Measurements from ENCODE around the gene MEX3B.

The MEX3B gene

DNA sequence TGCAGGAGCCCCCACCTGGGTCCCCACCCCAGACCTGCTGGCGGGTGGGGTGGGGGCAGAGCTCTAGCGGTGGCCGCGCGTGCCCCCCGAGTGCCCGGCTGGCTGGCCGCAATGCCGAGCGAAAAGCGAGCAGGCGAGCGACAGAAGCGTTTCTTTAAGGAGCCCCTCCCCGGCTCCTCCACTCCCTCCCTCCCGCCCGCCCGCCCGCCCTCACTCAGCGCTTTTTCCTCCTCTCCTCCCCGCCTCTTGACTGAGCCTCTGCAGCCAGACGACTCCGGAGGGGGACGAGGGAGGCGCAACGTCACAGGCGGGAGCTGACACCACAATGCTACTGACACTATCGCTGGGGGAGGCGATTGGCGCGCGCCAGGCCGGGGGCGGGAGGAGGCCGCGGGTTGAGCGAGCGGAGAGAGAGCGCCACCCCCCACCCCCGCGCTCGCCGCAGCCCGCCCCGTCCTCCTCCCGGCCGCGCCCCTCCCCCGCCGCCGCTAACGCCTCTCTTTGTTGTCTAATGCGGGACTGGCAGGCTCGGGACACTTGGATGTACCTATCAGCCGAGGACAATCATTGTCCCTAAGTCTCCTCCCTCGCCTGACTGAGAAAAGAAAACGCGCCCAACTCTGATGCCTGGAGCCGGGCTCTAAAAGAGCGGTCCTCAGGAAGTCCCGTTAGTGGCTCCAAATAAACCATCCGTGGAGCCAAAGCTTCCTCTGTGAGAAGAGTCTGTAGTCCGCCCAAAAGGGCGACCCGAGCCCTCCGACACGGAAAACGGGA lies at the start of gene MEX3B:
TSS of gene MEX3B (minus strand) at position 127 of the 774 bp plus-strand sequence. CDS start 313 bp downstream, outside the sequence.
- peak; percentile 87 to 92 for DNase-seq

DNA sequence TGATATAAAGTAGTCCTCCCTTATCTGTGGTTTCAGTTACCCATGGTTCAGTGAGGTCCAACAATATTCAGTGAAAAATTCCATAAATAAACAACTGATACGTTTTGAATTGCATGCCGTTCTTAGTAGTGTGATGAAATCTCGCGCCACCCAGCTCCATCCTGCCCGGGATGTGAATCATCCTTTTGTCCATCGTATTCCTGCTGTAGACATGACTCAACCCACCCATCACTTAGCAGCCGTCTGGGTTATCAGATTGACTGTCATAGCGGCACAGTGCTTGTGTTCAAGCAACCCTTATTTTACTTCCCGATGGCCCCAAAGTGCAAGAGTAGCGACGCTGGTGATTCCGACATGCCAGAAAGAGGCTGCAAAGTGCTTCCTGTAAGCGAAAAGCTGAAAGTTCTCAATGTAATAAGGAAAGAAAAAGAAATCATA lies 48.0 kb upstream of the MEX3B start:
- no peak for DNase-seq

DNA sequence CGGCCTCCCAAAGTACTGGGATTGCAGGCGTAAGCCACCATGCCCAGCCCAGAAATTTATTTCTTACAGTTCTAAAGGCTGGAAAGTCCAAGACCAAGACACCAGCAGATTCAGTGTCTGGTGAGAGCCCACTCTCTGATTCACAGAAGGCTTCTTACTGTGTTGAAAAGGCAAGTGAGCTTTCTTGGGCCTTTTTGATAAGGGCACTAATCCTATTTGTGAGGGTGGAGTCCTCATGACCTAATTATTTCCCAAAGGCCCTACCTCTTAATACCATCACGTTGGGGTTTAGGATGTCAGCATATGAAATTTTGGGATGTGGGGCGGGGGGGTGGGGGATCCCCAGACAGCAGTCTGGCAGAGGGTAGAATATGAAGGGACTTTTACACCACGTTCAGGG lies 47.5 kb upstream of the MEX3B start:
- no peak for DNase-seq

DNA sequence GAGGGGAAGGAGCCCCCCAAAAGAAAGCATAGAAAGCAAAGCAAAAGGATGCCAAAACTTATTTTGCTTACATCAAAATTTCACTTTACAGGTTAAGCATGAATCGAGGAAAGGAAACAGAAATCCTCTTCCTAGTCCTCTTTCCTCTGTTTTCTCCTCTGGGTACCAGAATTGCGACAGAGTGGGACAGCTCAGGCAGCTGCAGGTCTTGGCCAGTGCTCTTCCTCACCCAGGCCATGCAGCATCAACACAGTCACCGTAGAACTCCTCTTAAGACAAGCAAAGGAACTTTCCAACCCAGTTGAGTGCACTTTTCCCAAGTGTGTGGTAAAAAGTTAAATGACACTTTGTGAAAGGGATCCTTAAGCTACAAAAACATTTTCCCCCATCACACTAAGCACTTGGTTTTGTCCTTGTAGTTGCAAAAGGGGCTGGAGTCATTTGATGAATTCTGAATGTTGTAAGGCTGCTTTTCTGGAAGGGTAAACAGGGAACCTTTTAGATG lies 45.9 kb upstream of the MEX3B start:
- DNase-seq = no peak

- no peak for DNase-seq
These were observed 40.6 kb upstream of the MEX3B start for GRCh38 chr15:82086243-82086995.

- DNase-seq = no peak
These were observed 36.3 kb upstream of the MEX3B start for GRCh38 chr15:82081914-82082762.

DNA sequence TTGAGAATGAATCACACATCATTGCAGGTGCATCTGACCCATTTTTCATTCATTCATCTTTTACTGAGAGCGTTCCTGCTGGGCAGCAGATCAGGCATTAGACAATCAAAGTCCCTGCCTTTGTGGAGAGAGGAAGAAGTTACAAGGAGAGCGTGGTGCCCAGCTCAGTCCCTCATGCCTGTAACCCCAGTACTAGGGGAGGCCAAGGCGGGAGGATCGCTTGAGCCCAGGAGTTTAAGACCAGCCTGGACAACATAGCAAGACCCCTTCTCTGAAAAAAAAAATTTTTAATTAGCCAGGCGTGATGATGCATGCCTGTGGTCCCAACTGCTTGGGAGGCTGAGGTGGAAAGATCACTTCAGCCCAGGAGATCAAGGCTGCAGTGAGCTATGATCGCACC lies 35.0 kb upstream of the MEX3B start:
- no peak for DNase-seq

- no peak for DNase-seq
These were observed 33.9 kb upstream of the MEX3B start for GRCh38 chr15:82079736-82080135.

DNA sequence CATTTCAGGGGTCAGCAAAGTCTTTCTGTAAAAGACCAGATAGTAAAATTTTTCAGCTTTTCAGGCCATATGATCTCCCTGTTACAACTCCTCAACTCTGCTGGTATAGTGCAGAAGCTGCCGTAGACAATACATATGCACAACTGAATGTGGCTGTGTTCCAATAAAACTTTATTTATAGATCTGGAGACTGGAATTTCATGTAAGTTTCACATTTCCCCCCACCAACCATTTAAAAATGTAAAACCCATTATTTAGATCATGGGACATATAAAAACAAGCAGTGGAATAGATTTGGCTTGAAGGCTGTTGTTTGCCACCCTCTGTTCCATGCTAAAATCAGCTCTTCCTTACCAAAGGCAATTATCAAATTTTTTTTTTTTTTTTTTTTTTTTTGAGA lies 28.8 kb upstream of the MEX3B start:
- DNase-seq = no peak

- no peak for DNase-seq
These were observed 27.2 kb upstream of the MEX3B start for GRCh38 chr15:82072926-82073537.

GRCh38 chr15:82066455-82066854 lies 20.6 kb upstream of the MEX3B start:
- no peak for DNase-seq

DNA sequence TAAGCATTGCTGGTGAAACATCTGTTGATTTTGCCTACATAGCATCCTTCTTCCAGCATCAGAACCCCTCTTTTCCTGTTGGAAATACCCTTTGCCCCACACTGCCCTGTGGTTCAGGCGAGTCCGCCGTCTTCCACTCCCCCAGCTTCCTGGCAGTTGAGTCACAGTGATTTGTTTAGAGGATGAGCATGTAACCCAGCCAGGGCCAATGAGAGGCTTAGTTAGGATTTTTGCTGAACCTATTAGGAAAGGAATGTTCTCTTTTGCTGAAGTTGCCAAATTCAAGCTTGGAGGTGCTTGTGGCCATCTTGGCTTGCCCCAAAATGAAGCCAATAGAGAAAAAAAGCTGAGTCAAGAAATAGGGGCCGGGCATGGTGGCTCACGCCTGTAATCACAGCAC lies 19.0 kb upstream of the MEX3B start:
- DNase-seq = no peak

DNA sequence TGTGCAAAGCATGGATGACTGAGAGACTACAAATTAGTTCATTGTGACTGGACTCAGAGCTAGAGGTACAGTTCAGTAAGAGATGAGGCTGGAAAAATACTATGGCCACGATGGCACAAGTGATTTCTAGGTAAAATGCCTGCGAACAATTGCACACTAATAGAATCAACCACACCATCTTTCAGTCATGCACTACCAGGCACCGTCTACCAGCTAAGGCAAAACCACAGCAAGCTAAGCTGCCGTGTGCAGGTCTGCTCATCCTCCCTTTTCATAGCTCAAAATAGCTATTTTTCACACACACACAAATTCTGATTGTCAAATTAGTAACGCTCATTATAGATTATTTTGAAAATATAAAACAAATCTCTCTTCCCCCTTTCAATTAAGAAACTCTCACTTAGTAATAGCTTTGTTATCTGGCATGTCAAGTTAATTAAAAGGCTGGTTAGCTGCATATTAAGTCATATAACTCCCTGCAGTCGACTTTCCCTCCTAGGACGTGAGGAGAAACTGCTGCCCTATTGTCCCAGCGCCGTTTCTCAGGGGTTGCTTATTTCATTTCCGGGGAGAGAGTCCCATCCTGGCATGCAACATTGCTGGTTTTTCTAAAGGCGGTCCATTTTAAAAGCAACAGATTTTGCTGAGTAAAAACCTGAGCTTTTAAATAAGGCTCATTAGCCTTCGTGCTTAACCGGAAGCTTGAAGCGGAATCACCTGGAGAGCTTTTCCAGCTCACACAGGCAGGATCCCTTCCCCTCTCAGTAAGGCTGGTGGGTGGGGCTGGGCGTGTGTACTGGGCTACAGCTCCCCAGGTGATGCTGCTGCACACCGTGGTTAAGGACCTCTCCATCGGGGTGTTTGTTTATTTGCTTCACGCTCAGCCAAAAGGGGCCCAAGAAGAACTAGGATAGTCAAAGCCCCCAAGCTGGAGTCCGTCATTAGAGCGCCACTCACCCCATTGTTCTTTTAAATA lies 16.9 kb upstream of the MEX3B start:
- no peak for DNase-seq

- DNase-seq = no peak
These were observed 15.0 kb upstream of the MEX3B start for GRCh38 chr15:82060817-82061216.

DNA sequence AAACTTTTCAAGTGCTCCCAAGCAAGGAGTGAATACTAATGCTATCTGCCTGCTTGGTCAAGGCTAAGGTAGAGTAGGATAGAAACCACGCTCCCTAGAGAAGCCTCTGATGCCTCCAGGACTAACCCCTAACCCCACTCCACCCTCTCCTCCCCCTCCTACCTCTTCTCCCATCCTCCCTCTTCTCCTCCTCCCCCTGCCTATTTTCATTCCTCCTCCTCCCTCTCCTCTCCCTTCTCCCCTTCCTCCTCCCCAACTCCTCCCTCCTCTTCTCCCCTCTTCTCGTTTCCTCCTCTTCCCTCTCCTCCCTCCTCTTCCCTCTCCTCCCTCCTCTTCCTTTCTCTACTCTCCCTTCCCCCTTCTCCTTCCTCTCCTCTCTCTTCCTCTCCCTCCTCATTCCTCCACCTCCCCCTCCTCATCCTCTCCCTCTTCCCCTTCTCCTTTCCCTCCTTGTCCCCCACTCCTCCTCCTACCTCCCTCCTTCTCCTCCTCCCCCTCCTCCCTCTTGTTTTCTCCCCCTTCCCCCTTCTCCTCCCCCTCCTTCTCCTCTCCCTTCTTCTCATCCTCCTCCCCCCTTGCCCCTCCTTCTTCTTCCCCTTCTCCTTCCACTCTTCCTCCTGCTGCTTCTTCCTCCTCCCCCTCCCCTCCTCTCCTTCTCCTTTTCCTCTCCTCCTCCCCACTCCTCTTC lies 12.8 kb upstream of the MEX3B start:
- no peak for DNase-seq

- no peak for DNase-seq
These were observed 12.2 kb upstream of the MEX3B start for GRCh38 chr15:82058026-82058425.

DNA sequence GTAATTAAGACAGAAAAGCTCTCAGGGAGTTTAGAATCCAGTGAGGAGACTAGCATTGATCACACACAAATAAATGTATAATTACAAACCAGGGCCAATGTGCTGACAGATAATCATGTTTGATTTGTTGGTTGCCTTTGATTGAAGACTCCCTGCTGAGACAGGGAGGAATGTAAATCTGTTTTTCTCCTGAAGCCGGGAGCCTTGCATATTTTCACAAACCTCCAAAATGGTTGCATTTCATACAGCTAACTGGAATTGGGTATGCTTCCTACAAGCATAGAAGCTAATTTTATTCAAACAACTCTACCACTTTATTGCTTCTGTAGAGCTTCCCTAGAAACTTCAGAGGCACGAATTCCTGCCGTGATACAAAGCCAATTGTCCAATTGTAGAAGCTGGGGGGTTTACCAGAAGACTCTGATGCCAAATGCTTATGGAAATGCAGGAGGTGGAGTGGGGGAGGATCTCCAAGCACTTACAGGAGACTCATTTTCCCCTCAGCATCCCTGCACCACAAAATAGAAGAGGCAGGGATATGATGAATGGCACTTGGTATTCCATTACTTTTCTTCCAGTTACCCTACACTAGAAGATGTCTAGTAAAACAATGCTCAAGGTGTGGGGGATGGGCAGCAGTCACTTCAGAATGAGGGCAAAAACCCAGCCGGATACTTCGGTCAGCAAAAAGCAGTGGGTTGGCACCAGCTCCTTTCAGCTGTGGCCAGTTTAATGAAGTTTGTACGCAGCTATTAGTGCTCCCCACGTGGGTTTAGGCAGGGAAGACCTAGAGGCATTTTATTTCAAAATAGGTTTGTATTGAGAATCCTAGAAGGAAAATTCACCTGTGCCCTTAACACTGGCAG lies 11.4 kb upstream of the MEX3B start:
- DNase-seq = no peak

- no peak for DNase-seq
These were observed 6.9 kb upstream of the MEX3B start for GRCh38 chr15:82052751-82053150.

DNA sequence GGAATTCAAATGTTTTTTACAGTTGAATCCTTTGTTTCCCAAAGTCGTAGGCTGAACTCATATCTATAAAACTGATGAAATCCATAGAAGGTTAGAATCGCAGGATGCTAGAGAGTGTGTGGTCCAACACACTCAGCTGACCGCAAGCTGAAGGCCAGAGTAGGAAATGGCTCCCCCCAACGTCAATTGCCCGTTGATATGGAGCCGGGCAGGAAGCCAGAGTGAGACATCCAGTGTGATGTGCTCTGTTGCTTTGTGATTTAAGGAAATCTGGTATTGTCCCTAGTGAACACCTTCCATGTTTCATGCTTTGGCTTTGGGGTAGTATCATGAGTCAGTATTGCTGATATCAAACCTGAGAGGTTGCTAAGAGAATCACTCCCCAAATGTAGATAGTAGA lies 5.8 kb upstream of the MEX3B start:
- DNase-seq = no peak

- DNase-seq = no peak
These were observed 3.0 kb upstream of the MEX3B start for GRCh38 chr15:82048811-82049210.

All from activated CD4-positive, alpha-beta T cell treated with anti-CD3 and anti-CD28 coated beads, Interleukin-2, amount 50 U/mL, for 4 hours (primary cell).